EH (cell line): Measurements from ENCODE around the gene FAM20C.
A peak's percentile ranks its signal among the peaks of the same experiment; 100 is the strongest.
"Not testable (repeated sequence)": the region's sequence is repeated elsewhere in the genome, so short reads cannot be mapped to it uniquely, and the experiment has no call there.

ENCODE experiments used
- DNase-seq: peaks from one replicate; pipeline ENCODE4 v3.0.0-alpha.2; 2015; ENCODE audit warnings: low read depth

FAM20C gene

DNA sequence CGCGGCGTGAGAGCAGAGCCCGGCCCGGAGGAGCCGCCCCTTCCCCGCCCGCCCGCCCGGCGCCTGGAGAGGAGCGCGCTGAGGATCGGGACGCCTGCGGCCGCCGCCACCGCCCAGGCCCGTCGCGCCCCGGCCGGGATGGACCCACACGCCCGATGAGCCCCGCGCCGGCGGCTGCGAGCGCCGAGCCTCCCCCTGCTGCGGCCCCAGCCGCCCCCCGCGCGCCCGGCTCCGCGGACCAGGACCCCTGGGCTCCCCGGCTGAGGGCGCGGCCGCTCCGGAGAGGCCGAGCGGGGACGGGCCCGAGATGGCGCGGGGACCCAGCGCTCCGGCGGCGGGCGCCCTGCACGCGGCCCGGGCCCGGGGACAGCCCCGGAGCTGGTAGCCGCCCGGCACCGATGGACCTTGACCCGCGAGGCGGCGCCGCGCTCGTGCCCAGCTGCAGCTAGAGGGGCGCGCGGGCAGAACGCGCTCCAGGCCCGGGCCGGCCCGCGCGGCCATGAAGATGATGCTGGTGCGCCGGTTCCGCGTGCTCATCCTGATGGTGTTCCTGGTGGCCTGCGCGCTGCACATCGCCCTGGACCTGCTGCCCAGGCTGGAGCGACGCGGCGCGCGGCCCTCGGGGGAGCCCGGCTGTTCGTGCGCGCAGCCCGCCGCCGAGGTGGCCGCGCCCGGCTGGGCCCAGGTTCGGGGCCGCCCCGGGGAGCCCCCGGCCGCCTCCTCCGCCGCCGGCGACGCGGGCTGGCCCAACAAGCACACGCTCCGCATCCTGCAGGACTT is 520 bp downstream of the FAM20C start:
- peak; percentile 41 for DNase-seq

DNA sequence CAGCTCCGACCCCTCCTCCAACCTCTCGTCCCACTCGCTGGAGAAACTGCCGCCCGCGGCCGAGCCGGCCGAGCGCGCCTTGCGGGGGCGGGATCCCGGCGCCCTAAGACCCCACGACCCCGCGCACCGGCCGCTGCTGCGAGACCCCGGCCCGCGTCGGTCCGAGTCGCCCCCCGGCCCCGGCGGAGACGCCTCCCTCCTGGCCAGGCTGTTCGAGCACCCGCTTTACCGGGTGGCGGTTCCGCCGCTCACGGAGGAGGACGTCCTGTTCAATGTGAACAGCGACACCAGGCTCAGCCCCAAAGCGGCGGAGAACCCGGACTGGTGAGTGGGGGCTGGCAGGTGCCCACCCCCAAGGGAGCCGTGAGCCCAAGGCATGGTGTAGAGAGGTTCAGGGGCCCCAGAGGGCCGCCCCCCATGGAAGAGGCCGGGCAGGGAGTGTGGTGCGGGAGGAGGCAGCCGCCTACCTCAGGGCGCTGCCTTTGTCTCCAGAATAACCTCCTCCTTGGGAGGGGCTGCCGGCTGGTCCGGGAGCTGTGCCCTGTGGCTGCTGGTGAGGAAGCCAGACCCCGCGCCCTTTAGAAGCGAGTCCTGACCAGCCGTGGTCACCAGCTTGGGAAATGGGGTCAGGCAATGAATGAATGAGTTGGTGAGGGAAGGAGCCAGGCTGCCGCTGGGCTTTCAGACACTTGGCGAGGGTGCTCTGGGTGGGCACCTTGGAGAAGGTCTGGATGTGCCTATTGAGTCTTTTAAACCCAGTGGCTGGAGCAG is 1.3 kb downstream of the FAM20C start:
- peak; percentile 23 for DNase-seq

DNA sequence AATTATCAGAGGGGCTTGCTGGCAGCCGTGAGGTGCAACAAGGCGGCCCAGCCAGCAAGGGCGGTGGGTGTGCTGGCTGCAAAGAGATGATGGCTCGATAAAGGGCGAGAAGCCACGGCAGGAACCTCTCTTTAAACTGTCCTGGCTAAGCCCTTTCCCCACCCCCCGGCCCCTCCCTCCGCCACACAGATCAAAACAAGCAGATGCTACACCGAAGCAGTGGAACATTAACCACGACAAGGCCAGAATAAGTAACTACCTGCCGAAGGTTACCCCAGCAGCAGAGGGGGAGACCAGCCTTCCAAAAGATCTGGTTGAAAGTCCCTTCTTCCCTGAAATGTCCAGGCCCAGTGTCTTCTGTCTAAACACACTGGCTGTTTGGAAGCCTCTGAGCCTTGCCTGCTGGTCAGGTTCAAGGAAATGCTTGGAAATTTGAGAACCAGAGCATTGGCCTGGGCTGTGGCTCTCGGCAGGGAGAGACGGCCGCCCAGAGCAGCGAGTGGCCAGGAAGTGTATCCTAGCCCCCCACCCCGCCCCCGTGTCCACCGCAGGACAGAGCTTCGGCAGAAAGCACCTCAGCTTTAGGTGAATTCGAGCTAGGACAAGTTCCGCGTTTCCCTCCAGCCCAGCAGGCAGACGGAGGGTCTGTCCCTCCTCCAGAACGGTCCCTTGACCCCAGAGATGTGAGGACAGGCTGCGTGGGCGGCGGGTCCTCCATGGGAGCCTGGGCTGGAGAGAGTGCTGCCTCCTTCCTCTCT is 2.1 kb downstream of the FAM20C start:
- DNase-seq = peak; percentile 68

DNA sequence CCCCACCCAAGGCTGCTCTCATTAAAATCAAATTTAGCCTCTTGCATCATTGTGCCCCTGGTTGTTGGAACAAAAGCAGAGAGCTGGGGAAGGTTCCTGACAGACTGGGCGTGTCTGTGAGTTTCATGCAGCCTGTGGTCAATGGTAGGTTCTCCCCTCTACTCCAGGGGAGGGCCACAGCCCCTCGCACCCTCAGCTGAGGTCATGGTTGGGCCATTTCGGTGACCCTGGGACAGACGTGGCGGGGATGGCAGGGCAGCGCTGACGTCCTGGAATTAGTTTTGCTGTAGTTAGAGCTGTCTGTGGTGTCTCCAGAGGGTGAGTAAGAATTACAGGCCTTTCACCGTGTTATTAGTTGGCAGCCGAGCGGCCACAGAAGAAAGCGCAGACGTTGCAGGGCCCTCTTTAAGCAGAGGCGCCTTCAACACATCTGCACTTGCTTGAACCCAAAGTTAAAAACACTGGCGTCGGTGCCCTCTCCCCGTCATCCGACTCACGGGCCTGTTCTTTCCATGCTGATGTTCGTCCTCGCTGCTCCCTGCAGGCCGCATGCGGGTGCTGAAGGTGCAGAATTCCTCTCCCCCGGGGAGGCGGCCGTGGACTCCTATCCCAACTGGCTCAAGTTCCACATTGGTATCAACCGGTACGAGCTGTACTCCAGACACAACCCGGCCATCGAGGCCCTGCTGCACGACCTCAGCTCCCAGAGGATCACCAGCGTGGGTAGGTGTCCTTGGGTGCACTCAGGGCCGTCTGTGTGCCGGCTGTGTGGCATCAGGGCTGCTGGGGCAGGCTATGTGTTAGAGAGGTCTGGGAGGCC is 2.8 kb downstream of the FAM20C start:
- DNase-seq = peak; percentile 68

DNA sequence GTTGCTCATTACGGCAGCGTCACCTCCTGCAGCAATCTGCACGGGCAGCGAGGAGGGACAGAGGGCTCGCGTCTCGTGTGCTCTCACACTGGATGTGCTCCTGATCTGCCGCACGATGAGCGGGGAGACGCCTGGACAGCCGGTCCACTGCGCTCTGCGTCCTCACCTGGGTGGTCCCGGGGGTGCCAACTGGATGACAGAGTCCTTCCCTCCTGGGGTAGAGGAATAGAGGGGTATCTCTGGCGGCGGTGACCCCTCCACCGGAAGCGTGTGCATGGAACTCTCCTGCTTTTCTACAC is 3.4 kb downstream of the FAM20C start:
- no peak for DNase-seq

DNA sequence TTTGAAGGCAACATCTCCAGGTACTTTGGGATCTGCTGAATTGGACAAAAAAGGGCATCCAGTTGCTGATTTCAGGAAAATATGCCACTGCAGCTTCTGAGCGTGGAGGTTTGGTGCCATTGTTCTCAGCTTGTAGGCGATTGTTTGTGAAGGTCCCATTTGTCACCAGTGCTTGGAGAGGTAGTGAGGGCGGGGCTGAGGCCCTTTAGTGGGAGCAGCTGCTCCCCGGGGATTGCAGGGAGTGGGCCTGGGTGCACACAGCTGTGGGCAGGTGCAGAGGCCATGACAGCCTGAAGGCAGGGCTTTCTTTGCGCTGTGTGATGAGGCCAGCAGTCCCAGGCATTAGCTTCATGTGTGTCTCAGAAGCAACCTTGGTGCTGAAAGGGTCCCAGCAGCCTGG is 3.9 kb downstream of the FAM20C start:
- no peak for DNase-seq

DNA sequence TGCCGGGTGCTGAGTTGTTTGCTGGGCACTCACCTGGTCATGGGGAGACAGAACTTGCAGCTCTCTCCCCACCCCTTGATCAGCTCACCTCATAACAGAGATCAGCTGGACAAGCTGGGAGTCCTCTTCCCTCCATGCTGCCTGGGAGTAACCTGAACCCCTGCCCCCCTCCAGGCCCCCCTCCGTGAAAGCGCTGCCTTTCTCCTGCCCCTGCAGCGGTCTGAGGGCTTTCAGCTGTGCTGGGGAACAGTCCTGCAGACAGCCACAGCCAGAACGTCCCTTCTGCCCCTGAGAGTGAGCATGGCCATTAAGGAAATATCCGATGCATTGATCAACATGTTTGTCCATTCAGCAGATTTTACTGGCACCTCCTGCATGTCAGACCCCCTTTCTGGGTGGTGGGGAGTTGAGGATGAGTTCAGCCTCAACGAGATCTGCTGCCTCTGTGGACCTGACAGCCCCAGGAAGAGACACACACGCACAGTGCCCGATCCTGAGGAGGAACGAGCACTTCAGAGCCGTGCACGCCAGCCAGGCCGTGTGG is 4.5 kb downstream of the FAM20C start:
- no peak for DNase-seq

DNA sequence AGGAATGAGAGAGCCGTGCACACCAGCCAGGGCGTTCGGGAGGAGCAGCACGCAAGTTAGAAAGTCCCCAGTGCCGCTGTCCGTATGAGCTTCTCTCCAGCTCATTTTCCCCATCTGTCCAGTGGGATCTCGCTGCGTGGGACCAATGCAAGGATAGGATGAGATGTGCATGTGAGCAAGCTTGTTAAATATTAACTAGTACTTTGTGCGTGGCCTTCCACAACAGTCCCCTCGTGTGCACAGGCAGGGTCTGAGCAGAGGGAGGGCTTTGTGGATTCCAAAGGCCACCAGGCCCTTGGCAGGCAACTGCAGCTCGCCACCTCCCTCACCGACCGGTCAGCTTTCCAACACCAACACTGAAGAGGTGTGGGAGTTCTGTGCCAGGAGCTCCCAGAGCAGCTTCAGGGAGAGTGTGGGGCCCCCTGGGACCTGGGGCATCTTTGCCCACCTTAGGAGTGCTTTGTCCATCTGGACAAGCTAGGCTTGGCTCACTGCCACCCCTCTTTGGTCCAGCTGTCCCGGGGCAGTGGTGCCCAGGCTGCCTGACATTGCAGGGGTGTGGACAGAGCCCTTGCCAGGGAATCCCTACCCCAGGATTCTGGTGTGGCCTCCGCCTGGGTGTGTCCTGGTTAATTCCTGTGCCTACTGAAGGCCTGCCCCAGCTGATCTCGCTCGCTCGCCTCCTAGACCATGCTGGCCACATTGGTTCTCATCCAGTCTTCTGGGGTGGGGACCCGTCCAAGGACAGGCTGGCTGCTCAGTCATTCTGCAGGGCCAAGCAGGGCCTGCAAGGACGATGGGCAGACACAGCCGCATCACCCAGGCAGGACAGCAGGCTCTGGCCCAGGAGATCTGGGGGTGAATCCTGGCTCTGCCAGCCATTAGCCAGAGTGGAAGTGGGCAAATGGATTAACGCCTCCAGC is 5.3 kb downstream of the FAM20C start:
- no peak for DNase-seq

DNA sequence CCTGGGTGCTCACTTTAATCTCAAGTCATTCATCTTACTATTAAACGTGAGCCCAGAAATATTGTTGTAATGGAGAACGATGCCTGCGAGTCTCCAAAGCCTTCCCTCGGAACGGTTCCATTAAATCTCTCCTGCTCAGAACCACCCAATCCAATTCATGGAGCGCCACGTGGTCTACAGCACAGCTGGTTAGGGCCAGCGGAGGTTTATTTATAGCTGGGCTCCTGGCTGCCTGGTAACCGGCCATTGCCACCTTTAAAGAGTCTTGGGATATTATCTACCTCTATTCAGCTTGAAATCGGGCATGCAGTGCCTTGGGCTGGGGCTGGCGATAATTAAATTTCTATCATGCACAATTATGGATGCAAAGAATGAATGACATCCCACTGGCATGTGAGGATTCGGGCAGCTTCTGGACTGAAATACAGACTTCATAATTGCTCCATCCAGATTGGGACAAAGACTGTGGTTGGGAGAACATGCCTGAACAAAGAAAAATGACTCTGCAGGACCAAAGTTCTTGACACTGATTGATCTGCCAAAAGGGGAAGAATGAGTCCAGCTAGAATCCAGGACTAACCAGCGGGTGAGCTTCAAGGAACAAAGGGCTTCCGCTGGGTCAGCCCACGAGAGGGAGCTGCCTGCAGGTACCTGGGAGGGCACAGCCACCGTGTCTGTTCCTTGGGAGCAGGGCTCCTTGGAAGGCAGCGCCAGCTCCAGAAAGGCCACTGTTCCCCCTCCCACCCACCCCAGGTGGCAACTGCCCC is 7.3 kb downstream of the FAM20C start:
- no peak for DNase-seq

DNA sequence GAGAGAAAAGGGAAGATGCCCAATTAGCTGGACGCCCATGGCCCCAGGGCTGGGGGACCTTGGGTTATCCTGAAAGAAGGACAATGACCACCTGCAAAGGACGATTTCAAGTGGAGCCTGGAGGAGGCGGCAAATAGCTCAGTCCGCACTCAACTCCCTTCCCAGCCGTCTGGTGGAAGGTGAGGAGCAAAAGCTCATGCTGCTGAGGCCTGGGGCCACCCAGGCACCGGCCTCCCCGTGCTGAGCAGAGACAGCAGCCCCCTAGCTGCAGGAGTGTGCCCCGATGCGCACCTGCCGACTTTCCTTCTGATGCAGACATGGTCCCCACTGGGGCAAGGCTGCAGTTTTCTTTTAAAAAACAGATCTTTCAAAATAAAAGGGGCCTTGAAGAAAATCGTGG is 7.9 kb downstream of the FAM20C start:
- no peak for DNase-seq

DNA sequence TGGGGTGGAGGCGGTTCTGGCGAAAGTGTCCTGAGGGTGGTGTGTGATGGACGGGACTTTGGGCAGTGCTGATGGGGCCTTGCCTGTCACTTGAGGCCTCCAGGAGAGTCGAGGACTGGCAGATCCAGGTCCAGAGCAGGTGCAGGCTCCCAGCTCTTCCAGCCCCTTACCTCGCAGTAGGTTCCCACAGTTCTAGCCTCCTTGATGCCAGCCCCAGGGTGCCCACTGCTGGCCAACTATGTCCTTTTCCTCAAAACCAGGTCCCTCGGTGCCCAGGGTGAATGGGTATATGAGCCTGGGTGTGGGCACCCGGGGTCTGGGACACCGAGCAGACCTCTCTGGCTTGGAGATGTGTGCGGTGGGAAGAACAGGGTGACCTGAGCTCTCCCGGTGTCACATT is 8.3 kb downstream of the FAM20C start:
- no peak for DNase-seq

DNA sequence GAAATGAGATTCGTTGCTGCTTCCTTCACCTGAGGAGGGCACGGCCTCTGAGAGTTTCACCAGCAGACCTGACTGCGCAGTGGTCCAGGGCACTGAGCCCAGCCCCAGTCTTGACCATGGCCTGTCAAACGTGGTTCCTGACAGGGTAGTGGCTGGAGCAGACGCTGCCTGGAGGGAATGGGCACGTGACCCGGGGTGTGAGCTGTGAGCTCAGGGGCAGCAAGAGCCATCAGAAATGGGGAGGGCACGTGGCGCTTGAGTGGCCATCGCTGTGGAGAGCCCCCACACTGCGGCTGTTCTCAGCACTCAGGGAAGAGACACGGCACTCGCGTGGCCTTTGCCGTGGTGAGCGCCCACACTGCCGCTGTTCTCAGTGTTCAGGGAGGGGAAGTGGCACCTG is 12.0 kb downstream of the FAM20C start:
- DNase-seq = no peak

DNA sequence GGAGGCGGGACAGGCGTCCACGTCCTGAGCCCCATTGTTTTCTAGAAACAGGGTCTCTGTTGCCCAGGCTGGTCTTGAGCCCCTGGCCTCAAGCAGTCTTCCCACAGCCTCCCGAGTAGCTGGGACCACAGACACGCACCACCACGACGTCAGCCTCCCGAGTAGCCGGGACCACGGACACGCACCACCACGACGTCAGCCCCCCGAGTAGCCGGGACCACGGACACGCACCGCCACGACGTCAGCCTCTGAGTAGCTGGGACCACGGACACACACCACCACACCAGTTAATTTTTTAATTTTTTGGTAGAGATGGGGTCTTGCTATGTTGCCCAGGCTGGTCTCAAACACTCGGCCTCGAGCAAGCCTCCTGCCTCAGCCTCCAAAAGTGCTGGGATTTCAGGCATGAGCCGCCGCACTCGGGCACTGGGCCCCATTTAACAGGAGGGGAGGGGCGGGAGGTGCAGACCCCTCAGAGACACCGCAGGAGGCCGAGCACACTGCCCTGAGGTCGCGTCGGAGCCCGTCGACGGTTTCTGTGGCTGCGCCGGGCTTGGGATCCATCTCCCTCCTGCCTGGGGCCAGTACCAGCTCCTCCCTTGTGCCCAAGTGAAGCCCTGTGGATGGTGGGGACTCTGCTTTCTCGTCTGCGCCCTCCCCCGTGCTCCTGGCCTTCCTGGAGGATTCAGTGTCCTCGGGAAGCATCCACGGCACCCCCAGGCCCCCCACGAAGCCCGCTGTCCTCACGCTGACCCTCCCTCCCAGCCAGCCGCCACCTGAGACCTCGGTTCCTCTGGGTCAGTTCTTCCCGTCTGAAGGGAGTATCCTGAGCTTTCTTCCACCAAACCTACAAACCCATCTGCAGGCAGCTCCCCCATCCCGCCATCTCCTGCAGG is 13.0 kb downstream of the FAM20C start:
- DNase-seq = no peak

DNA sequence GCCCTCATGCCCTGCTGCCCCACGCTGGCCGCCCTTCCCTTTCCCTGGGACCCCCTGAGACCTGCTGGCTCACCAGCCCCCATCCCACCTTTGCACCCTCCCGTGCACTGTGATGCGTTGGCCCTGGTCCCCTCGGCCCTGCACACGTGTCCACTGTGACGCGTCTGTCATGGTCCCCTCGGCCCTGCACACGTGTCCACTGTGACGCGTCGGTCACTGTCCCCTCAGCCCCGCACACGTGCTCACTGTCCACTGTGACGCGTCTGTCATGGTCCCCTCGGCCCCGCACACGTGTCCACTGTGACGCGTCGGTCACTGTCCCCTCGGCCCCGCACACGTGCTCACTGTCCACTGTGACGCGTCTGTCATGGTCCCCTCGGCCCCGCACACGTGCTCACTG is 14.0 kb downstream of the FAM20C start:
- not testable (repeated sequence) for DNase-seq

DNA sequence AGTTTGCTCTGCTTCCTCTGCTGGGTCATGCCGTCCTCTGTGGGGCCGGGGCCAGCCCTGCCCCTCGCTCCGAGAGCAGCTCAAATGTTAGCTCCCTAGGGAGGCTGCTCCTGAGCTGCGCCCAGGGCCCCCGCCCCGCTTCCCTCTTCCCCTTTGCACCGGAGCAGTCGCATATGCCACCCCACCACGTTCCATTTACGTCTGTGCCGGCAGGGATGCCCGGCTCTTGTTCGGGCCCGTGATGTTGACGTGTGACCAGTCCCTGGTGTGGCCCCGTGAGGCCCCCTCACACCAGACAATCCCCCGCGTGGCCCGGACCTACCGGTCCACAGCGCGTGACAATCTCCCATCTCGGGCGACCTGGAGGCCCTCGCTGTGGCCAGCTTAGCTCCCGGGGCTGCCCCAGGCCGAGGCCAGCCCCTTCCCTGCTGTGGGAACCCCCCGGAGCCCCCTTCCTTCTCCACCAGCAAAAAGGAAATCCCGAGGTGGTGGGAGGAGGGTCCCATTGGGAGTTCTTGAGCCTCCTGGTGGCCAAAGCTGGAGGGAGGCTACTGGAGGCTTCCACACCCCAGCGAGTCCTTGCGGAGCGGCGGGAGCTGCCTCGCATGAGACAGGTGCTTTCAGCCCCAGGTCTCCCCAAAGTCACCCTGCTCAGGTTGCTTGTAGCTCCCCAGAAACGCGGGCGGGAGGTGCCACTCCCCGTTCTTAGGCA is 15.2 kb downstream of the FAM20C start:
- no peak for DNase-seq

DNA sequence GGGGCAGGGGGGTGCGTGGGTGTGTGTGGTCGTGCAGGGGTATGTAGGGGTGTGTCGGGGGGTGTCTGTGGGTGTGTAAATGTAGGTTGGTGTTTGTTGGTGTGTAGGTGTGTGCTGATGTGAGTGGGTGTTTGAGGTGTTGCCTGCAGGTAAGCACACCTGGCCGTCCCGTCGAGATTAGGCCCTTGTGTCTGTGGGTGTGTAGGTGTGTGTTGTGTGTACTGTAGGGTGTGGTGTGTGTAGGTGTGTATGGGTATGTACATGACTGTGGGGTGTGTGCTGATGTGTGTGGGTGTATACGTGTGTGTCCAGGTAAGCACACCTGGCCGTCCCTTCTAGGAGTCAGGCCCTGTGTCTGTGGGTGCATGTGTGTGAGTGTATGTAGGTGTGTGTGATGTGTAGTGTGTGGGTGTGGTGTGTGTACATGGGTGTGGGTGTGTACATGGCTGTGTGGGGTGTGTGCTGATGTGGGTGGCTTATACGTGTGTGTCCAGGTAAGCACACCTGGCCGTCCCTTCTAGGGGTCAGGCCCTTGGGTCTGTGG is 15.8 kb downstream of the FAM20C start:
- no peak for DNase-seq

DNA sequence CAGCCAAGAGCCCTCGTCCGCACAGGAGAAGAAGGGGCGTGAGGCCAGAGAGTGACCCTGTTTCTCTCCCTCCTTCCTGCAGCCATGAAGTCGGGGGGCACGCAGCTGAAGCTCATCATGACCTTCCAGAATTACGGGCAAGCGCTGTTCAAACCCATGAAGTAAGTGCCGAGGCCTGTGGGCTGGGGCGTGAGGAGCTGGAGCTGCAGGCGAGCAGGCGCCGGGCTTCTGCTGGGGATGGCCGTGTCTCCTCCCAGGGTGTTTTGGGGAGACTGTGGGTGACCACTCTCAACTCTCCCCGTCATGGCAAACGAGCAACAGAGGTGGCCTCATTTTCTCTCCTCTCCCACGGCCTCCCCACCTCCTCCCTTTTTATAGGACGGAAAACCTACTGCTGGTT is 16.4 kb downstream of the FAM20C start:
- DNase-seq = no peak

DNA sequence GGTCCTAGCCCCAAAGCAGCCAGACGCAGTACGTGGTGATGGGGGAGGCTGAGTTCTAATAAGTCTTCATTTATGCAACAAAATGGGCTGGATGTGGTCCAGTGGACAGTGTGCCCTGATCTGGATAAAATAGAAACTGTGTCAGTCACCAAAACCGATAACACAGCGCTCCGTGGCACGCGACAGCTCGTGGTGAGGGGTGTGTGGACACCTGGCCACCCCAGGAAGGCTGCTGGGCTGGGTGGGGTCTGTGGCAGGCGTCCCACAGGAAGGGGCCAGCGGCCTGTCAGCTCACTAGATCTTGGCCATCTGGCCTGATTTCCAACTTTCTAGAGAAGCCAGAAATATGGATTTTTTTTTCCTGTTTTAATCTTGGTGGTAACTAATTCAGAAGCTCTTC is 17.0 kb downstream of the FAM20C start:
- no peak for DNase-seq
